Upper lobe of left lung (tissue), 6 donors: Measurements from ENCODE around the gene SCAMP5. TPM values are rescaled to one million over a fixed set of nuclear protein-coding genes. Genes with fewer than 3 reads are reported as not detected.

Experiments
- ATAC-seq, 2 donors: fragments of 200-7000 bp; cut with Tn5 transposase; one replicate each; pipeline ENCODE4 v1.9.1; 2022; ENCODE audit warnings: mild to moderate bottlenecking in 2 of 2, moderate library complexity in 2 of 2; ENCODE audit not compliant: low FRiP score in 2 of 2
- DNase-seq, 2 donors: peaks; one replicate each; pipeline ENCODE4 v3.0.0-alpha.2; 2019 to 2020
- H3K27ac ChIP-seq, 4 donors: fragments of 200-600 bp; sonication (generic); one replicate each; pipeline ENCODE4 v1.5.1; 2016 to 2019
- H3K27me3 ChIP-seq, 4 donors: fragments of 200-600 bp; sonication (generic); one replicate each; pipeline ENCODE4 v1.5.1; 2017 to 2019
- H3K36me3 ChIP-seq, 4 donors: fragments of 200-600 bp; sonication (generic); one replicate each; pipeline ENCODE4 v1.5.1; 2016 to 2019
- H3K4me1 ChIP-seq, 4 donors: fragments of 200-600 bp; sonication (generic); one replicate each; pipeline ENCODE4 v1.5.1; 2018 to 2019
- H3K4me3 ChIP-seq, 4 donors: fragments of 200-600 bp; sonication (generic); one replicate each; pipeline ENCODE4 v1.5.1; 2017 to 2019; ENCODE audit warnings: mild to moderate bottlenecking in 2 of 4, moderate library complexity in 1 of 4
- H3K9me3 ChIP-seq, 4 donors: fragments of 200-600 bp; sonication (generic); one replicate each; pipeline ENCODE4 v1.5.1; 2018 to 2019
- CTCF ChIP-seq, 6 experiments: fragments of 450-650 bp in 4 of 6; fragments of 200-600 bp in 2 of 6; sonication (generic) in 2 of 6; IDR thresholded peaks; one replicate each; pipeline ENCODE4 v1.5.1; 2016 to 2019; ENCODE audit warnings: antibody characterized with exemption in 6 of 6
- EP300 ChIP-seq, 4 donors: sonication (generic); formaldehyde crosslinking; IDR thresholded peaks; one replicate each; pipeline ENCODE4 v1.5.1; 2017; ENCODE audit warnings: antibody characterized with exemption in 4 of 4, control low read depth in 2 of 4
- POLR2A ChIP-seq, 4 donors: fragments of 450-650 bp; IDR thresholded peaks; one replicate each; pipeline ENCODE4 v1.5.1; 2016 to 2017; ENCODE audit warnings: antibody characterized with exemption in 4 of 4, mild to moderate bottlenecking in 2 of 4
- POLR2AphosphoS5 ChIP-seq, 2 donors: sonication (generic); formaldehyde crosslinking; IDR thresholded peaks; one replicate each; pipeline ENCODE4 v1.5.1; 2017; ENCODE audit warnings: antibody characterized with exemption in 2 of 2
- WGBS, 2 donors: methylation state at CpG; one replicate each; pipeline ENCODE4 v1.1.5; 2017 to 2018; 5-methylcytosine and 5-hydroxymethylcytosine counted together
- total RNA-seq, 6 donors: library from RNA; depleted of rRNA in 4 of 6; stranded (reverse); fragments of >200 nt in 4 of 6; gene quantifications; one replicate each; pipeline versions ENCODE4 v1.1.0 to v1.2.1, GENCODE V29; 2016 to 2021
- donor health status: DM: no; HTN: no; CAD: no; lungs with moderate emphysema.
- donor health status: DM: no; HTN: yes; CAD: no; lungs with severe emphysema.

SCAMP5 gene
- total RNA-seq, 6 donors from 2014 or later = 1.0 to 12.3 (median 3.0) TPM

- Histone ChIP-seq H3K9me3 (no peaks in the 10 kb centered on the region), H3K27ac (no peak overlapping the region), H3K27me3 (no peaks in the 10 kb centered on the region), H3K36me3 (peaks cover 0 to 5% (median 0%) of the 10 kb centered on the region in 4 donors), H3K4me1 (peaks cover 27 to 38% (median 33%) of the 10 kb centered on the region in 4 donors), H3K4me3 (no peak overlapping the region)
- DNase-seq (no peak), ATAC-seq (no peak)
- TF ChIP-seq EP300 (IDR thresholded peaks at IDR 0.05) = no peak
- TF ChIP-seq POLR2AphosphoS5 (IDR thresholded peaks at IDR 0.05) = no peak
- no peak for TF ChIP-seq POLR2A (IDR thresholded peaks at IDR 0.05)
- no peak for TF ChIP-seq CTCF (IDR thresholded peaks at IDR 0.05)
- 97 to 99% methylated on average over 5 of the region's 5 CpGs for WGBS, 2 donors
Measured at GRCh38 chr15:75052972-75053747, 57.8 kb downstream of the SCAMP5 start.

GRCh38 chr15:75053748-75054125 lies 58.4 kb downstream of the SCAMP5 start:
- Histone ChIP-seq H3K9me3 (no peaks in the 10 kb centered on the region), H3K4me1 (peaks cover 21 to 35% (median 27%) of the 10 kb centered on the region in 4 donors), H3K27ac (no peak overlapping the region), H3K27me3 (no peaks in the 10 kb centered on the region), H3K36me3 (peaks cover 0 to 2% (median 0%) of the 10 kb centered on the region in 4 donors), H3K4me3 (no peak overlapping the region)
- WGBS, 2 donors = 94 to 98% methylated on average over 7 of the region's 7 CpGs
- ATAC-seq = no peak
- DNase-seq = no peak
- TF ChIP-seq EP300 (IDR thresholded peaks at IDR 0.05) = no peak
- no peak for TF ChIP-seq CTCF (IDR thresholded peaks at IDR 0.05)
- no peak for TF ChIP-seq POLR2A (IDR thresholded peaks at IDR 0.05)
- no peak for TF ChIP-seq POLR2AphosphoS5 (IDR thresholded peaks at IDR 0.05)

GRCh38 chr15:75054172-75054897 lies 59.0 kb downstream of the SCAMP5 start:
- TF ChIP-seq POLR2A (IDR thresholded peaks at IDR 0.05) = no peak
- TF ChIP-seq POLR2AphosphoS5 (IDR thresholded peaks at IDR 0.05) = no peak
- no peak for TF ChIP-seq CTCF (IDR thresholded peaks at IDR 0.05)
- TF ChIP-seq EP300 (IDR thresholded peaks at IDR 0.05) = no peak
- 58 to 75% methylated on average over 3 of the region's 3 CpGs for WGBS, 2 donors
- Histone ChIP-seq H3K4me3 (no peak overlapping the region), H3K36me3 (no peaks in the 10 kb centered on the region), H3K27me3 (no peaks in the 10 kb centered on the region), H3K4me1 (peaks cover 15 to 29% (median 21%) of the 10 kb centered on the region in 4 donors), H3K9me3 (no peaks in the 10 kb centered on the region), H3K27ac (peak overlapping the region in 1 of 4 donors; percentile 27)
- no peak for DNase-seq
- ATAC-seq = no peak

- WGBS, 2 donors = 92 to 95% methylated on average over 7 of the region's 7 CpGs
- H3K27ac ChIP-seq = no peak overlapping the region
- no peak for TF ChIP-seq CTCF (IDR thresholded peaks at IDR 0.05)
- no peak for TF ChIP-seq POLR2A (IDR thresholded peaks at IDR 0.05)
- TF ChIP-seq POLR2AphosphoS5 (IDR thresholded peaks at IDR 0.05) = no peak
- TF ChIP-seq EP300 (IDR thresholded peaks at IDR 0.05) = no peak
- H3K36me3 ChIP-seq = no peaks in the 10 kb centered on the region
- no peak for ATAC-seq
- H3K4me1 ChIP-seq = peaks cover 8 to 16% (median 11%) of the 10 kb centered on the region in 4 donors
- no peaks in the 10 kb centered on the region for H3K9me3 ChIP-seq
- no peak for DNase-seq
- H3K27me3 ChIP-seq = no peaks in the 10 kb centered on the region
- H3K4me3 ChIP-seq = no peak overlapping the region
Measured at GRCh38 chr15:75056036-75056435, 60.7 kb downstream of the SCAMP5 start.
